ENCODE measurements around the gene OXTR. TPM values are rescaled to one million over a fixed set of nuclear protein-coding genes. Genes with fewer than 3 reads are reported as not detected.

Gene OXTR
- total and polyA plus RNA-seq, 2 of the 4 experiments (the other 2 are of a cell fraction) = 42.8 to 56.1 TPM

DNA sequence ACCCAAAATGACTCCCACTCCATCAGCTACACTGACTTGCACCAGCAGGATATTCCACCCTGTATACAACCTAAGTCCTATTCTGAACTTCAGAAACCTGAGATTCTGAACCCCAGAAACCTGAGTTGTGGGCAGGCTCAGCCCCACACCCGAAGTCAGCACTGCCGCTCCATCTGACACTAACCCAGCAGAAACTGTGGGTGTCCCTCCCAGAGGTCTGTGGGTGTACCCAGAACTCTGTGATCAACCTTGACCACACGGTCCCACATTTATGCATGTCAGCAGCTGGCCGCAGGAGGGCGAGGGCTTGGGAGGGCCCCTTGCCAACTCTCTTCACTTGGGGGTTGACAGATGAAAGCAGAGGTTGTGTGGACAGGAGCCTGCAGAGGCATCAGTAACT lies 9.3 kb downstream of the OXTR start:
- Histone ChIP-seq H3K4me2 (ENCODE audit: low read depth, low read length) (no peak overlapping the region), H3K9me3 (ENCODE audit: control insufficient read depth, insufficient read depth, low read length) (no peaks in the 10 kb centered on the region), H2BK15ac (ENCODE audit: low read depth, low read length) (no peak overlapping the region), H2BK5ac (ENCODE audit: low read depth, low read length, poor library complexity, severe bottlenecking) (no peak overlapping the region), H3K18ac (ENCODE audit: low read depth, low read length) (no peak overlapping the region), H2AFZ (replicated peaks; ENCODE audit: low read length, poor library complexity) (no peak overlapping the region), H3K4me1 (ENCODE audit: control insufficient read depth, insufficient read depth, low read length) (no peaks in the 10 kb centered on the region), H3K14ac (replicated peaks; ENCODE audit: low read depth, low read length) (no peak overlapping the region), H3K36me3 (ENCODE audit: control insufficient read depth, insufficient read depth, low read length) (no peaks in the 10 kb centered on the region), H3K27me3 (ENCODE audit: control insufficient read depth, insufficient read depth, low read length) (no peaks in the 10 kb centered on the region), H2BK20ac (ENCODE audit: low read depth, low read length) (no peak overlapping the region), H3K27ac (ENCODE audit: insufficient read depth, low read length) (no peak overlapping the region), H4K91ac (ENCODE audit: insufficient read depth, low read depth, low read length) (no peak overlapping the region), H4K8ac (ENCODE audit: low read depth in 2 of 2, low read length in 2 of 2) (no peak overlapping the region), H2AK9ac (replicated peaks; ENCODE audit: low read depth, low read length, poor library complexity) (no peak overlapping the region), H3K23ac (ENCODE audit: low read depth, low read length) (no peak overlapping the region), H3K9me1 (ENCODE audit: insufficient read depth, low read length) (no peaks in the 10 kb centered on the region; the same call in 1 of the 2 replicates), H4K20me1 (ENCODE audit: insufficient read depth, low read length) (no peaks in the 10 kb centered on the region), H3K4me3 (ENCODE audit: insufficient read depth, low read depth, low read length) (no peak overlapping the region), H3K79me1 (ENCODE audit: low read depth in 1 of 2, low read length in 2 of 2) (no peaks in the 10 kb centered on the region; a peak in 1 of 4 replicates), H3K4ac (ENCODE audit: low read depth, low read length) (no peak overlapping the region), H2AK5ac (ENCODE audit: low read depth, low read length) (no peak overlapping the region), H4K5ac (ENCODE audit: low read depth, low read length) (no peak overlapping the region), H2BK120ac (ENCODE audit: low read depth, low read length) (no peak overlapping the region), H3K9ac (ENCODE audit: low read depth, low read length) (no peak overlapping the region), H3K56ac (ENCODE audit: extremely low read depth, insufficient read depth, low read length) (no peak overlapping the region)
- POLR2A ChIA-PET (ENCODE audit: unreplicated experiment) = no interaction called here
- 93% methylated on average over 3 of the region's 5 CpGs; no CpG with 5 or more reads in 1 of the 2 experiments for WGBS, 2 experiments (ENCODE audit: extremely low coverage in 2 of 2, insufficient read length in 1 of 2)
- DNase-seq = no peak
- TF ChIP-seq POLR2A (IDR thresholded peaks at IDR 0.05; ENCODE audit: low read depth, low read length) (no peak), BHLHE40 (IDR thresholded peaks at IDR 0.05; ENCODE audit: low read depth, low read length) (no peak), CHD1 (IDR thresholded peaks at IDR 0.05; ENCODE audit: low read depth, low read length) (no peak), NFE2L2 (IDR thresholded peaks at IDR 0.05; ENCODE audit: low read depth, low read length) (no peak), RFX5 (IDR thresholded peaks at IDR 0.05; ENCODE audit: low read depth, low read length) (no peak), RCOR1 (IDR thresholded peaks at IDR 0.05; ENCODE audit: insufficient replicate concordance, low read length) (no peak), CEBPB (IDR thresholded peaks at IDR 0.05; ENCODE audit: low read depth, low read length) (no peak)
- TF ChIP-seq, protein P1, sequence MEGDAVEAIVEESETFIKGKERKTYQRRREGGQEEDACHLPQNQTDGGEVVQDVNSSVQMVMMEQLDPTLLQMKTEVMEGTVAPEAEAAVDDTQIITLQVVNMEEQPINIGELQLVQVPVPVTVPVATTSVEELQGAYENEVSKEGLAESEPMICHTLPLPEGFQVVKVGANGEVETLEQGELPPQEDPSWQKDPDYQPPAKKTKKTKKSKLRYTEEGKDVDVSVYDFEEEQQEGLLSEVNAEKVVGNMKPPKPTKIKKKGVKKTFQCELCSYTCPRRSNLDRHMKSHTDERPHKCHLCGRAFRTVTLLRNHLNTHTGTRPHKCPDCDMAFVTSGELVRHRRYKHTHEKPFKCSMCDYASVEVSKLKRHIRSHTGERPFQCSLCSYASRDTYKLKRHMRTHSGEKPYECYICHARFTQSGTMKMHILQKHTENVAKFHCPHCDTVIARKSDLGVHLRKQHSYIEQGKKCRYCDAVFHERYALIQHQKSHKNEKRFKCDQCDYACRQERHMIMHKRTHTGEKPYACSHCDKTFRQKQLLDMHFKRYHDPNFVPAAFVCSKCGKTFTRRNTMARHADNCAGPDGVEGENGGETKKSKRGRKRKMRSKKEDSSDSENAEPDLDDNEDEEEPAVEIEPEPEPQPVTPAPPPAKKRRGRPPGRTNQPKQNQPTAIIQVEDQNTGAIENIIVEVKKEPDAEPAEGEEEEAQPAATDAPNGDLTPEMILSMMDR (conservative IDR thresholded peaks at IDR 0.05; ENCODE audit: low read depth, low read length) = no peak
- intact Hi-C loops (cut with micrococcal nuclease) = no loop called here
- BruUV-seq (replicated peaks) = no TSS peak
- no peak for ATAC-seq (ENCODE audit: low read depth)
- dilution Hi-C loops (cut with HindIII; ENCODE audit: low sequenced_read_pairs, unreplicated experiment) = no loop called here
- in situ Hi-C loops (cut with MboI; ENCODE audit: low sequenced_read_pairs) = loop anchor here (25.0 kb wide), 1 partner anchor 302 kb away; no protein-coding TSS in a partner anchor
- CTCF ChIA-PET = interaction anchor here (2.2 kb wide), 1 partner anchor 9 kb away, joined by 11 read pairs; the partner anchor contains the start of gene OXTR

Measured in IMR-90 (cell line).